Lower lobe of right lung (tissue), 2 donors: ENCODE data around the gene OPN1SW. TPM values are rescaled to one million over a fixed set of nuclear protein-coding genes. Genes with fewer than 3 reads are reported as not detected.

ENCODE experiments used
- ATAC-seq, 2 donors: fragments of 200-7000 bp; cut with Tn5 transposase; one replicate each; pipeline ENCODE4 v1.9.1; 2020 to 2022; ENCODE audit warnings: mild to moderate bottlenecking in 2 of 2, moderate library complexity in 2 of 2
- DNase-seq: peaks from one replicate; pipeline ENCODE4 v3.0.0-alpha.2; 2020
- H3K27ac ChIP-seq: fragments of 200-600 bp; one replicate; pipeline ENCODE4 v1.8.0; 2022
- H3K27me3 ChIP-seq: fragments of 200-600 bp; one replicate; pipeline ENCODE4 v1.8.0; 2022; ENCODE audit warnings: low read depth
- H3K36me3 ChIP-seq: fragments of 200-600 bp; one replicate; pipeline ENCODE4 v1.8.0; 2022; ENCODE audit warnings: mild to moderate bottlenecking
- H3K4me1 ChIP-seq: fragments of 200-600 bp; one replicate; pipeline ENCODE4 v1.8.0; 2022
- H3K4me3 ChIP-seq: fragments of 200-600 bp; one replicate; pipeline ENCODE4 v1.8.0; 2022; ENCODE audit warnings: mild to moderate bottlenecking
- H3K9me3 ChIP-seq: fragments of 200-600 bp; one replicate; pipeline ENCODE4 v1.8.0; 2022
- CTCF ChIP-seq: fragments of 200-600 bp; IDR thresholded peaks from one replicate; pipeline ENCODE4 v1.8.0; 2022; ENCODE audit warnings: antibody characterized with exemption, mild to moderate bottlenecking
- intact Hi-C: fragments of 100-400 bp; cut with DNase I; formaldehyde crosslinking; loops from one replicate; pipeline ENCODE4 v1.11.0; 2022
- total RNA-seq: library from RNA; stranded (reverse); fragmentation: NEBNext Ultra II Directional; extraction: Animal tissue kit (Norgen Biotek cat#: 25700); gene quantifications from one replicate; pipeline ENCODE4 v1.2.1, GENCODE V29; 2021
- donor health status: DM: no; HTN: yes; CAD: no; lungs with severe emphysema.

Gene OPN1SW
- total RNA-seq, 1 donor from 2014 or later = not detected

GRCh38 chr7:128793181-128793547 is 17.6 kb upstream of the OPN1SW start:
- Histone ChIP-seq H3K27me3 (peaks cover 6% of the 10 kb centered on the region), H3K4me1 (peaks cover 14% of the 10 kb centered on the region), H3K9me3 (no peaks in the 10 kb centered on the region), H3K36me3 (no peaks in the 10 kb centered on the region), H3K4me3 (no peak overlapping the region), H3K27ac (no peak overlapping the region)
- ATAC-seq = no peak
- intact Hi-C loops = no loop called here
- no peak for DNase-seq
- no peak for TF ChIP-seq CTCF

GRCh38 chr7:128792471-128793180 is 17.0 kb upstream of the OPN1SW start:
- DNase-seq (no peak), ATAC-seq (no peak)
- Histone ChIP-seq H3K27me3 (peaks cover 6% of the 10 kb centered on the region), H3K4me3 (no peak overlapping the region), H3K36me3 (no peaks in the 10 kb centered on the region), H3K9me3 (no peaks in the 10 kb centered on the region), H3K4me1 (peaks cover 14% of the 10 kb centered on the region), H3K27ac (no peak overlapping the region)
- no peak for TF ChIP-seq CTCF
- intact Hi-C loops = no loop called here

DNA sequence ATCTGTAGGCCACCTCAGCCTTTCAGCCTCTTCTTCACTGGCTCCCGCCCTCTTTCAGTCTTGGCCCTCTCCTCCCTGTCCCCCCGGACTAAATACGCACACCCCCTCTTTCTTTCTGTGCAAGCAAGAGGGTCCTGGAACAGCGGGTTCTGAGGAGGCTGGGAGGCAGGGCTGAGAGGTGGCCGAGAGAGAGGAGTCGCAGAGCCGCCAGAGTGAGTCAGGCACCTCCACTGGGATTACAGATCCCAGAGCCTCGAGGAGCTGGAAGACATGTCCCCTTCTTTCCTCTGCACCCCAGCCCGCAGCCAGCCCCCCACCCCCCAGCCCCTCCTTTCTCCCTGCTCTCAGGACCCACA is 16.4 kb upstream of the OPN1SW start:
- peak in 1 of 2 donors; percentile 2 for ATAC-seq
- TF ChIP-seq CTCF = no peak
- intact Hi-C loops = no loop called here
- H3K4me3 ChIP-seq = peak overlapping the region; percentile 84
- H3K27ac ChIP-seq = no peak overlapping the region
- no peaks in the 10 kb centered on the region for H3K9me3 ChIP-seq
- no peaks in the 10 kb centered on the region for H3K36me3 ChIP-seq
- peaks cover 6% of the 10 kb centered on the region for H3K27me3 ChIP-seq
- H3K4me1 ChIP-seq = peaks cover 14% of the 10 kb centered on the region
- no peak for DNase-seq

- DNase-seq (peak; percentile 77), ATAC-seq (peak; percentile 89 to 92)
- no peak for TF ChIP-seq CTCF
- Histone ChIP-seq H3K9me3 (no peaks in the 10 kb centered on the region), H3K36me3 (no peaks in the 10 kb centered on the region), H3K4me3 (peak within 1 kb of the TSS; percentile 84), H3K4me1 (peaks cover 14% of the 10 kb centered on the region), H3K27ac (no peak within 1 kb of the TSS), H3K27me3 (peaks cover 6% of the 10 kb centered on the region)
- intact Hi-C loops = no loop called here
Measured at GRCh38 chr7:128791121-128791971, 15.8 kb upstream of the OPN1SW start, which contains the start of gene CCDC136. Gene CCDC136, plus strand, starts transcription at chr7:128791968. Its CDS starts 444 bp downstream, at chr7:128792412.

DNA sequence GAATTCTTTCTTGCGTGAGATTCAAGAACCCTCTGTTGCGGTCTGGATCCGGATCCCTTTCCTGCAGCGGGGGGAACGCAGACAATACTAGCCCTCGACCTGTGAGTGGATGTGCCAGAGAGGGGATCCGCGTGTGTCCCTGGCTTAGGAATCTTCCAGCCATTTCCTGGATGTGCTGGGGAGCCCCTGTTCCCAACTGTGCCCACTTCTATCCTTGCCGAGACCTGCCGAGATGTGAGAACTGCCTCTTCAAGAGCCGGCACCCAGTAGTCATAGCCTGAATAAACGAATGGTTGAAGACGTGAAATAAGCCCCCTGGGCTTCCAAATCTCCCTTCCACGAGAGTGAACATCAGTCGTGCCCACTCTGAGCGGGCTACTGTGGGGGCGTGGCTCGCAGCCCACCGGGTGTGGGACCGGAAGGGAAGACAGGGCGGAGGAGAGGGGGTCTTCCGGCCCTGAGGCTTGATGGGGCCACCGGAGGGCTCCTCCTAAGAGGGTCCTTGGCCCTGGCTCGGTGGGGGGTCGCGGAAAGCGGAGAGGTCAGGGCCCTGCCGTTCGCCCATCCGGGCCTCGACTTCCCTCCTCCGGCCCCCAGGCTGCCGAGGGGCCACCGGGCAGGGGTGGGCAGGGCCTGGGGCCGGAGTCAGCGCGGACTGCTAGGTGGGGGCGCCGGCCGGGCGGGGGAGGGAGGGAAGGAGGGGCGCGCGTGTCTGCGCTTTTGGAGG is 14.9 kb upstream of the OPN1SW start:
- intact Hi-C loops = no loop called here
- no peaks in the 10 kb centered on the region for H3K36me3 ChIP-seq
- no peak overlapping the region for H3K27ac ChIP-seq
- H3K4me3 ChIP-seq = peak overlapping the region; percentile 84
- TF ChIP-seq CTCF = no peak
- ATAC-seq (peak; percentile 31 to 34), DNase-seq (no peak)
- no peaks in the 10 kb centered on the region for H3K9me3 ChIP-seq
- H3K27me3 ChIP-seq = peaks cover 6% of the 10 kb centered on the region
- peaks cover 14% of the 10 kb centered on the region for H3K4me1 ChIP-seq
